ENCODE data around the gene DUSP18.
"Not testable (repeated sequence)": the region's sequence is repeated elsewhere in the genome, so short reads cannot be mapped to it uniquely, and the experiment has no call there.

The DUSP18 gene

GRCh38 chr22:30636226-30637077 lies 31.2 kb downstream of the DUSP18 start:
- DNase-seq = no peak

DNA sequence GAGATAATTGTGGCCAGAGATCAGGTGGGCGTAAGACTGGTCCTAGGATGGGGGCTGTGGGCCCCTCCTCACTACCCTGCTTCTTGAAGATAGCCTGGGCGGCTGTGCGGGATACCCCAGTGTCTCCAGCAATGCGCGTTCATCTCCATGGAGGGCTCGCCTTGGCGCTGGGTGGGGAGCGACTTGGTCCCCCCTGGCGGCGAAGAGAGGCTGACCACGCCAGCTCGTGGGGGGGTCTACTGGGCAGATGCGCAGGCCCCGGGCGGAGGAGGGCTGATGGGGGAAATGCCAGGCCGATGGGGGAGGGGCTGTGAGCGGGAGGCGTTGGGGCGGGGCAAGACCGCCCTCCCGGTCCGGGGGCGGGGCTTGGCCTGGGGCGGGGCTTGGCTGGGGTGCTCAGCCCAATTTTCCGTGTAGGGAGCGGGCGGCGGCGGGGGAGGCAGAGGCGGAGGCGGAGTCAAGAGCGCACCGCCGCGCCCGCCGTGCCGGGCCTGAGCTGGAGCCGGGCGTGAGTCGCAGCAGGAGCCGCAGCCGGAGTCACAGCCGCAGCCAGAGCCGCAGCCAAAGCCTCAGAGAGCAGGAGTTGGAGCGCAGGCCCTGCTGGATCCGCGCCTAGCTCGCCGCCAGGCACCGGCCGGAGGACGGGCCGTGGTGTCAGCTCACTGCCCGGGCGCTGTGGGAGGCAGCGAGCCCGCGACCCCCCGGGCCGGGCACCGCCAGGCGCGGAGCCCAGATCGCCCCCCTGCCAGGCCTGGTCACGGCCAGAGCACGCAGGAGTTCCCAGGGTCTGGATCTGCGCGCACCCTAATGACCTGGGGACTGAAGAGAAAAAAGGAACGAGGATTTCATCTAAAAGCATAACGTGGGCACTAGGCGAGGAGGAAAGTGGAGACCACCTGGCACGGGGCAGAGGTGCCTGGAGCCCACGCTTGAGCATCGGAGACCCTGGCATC lies 32.1 kb downstream of the DUSP18 start, which contains the start of gene SLC35E4:
Gene SLC35E4 (plus strand): TSS at position 509 of the 953 bp plus-strand sequence. CDS start 670 bp downstream, outside the sequence.
- peak; percentile 66 to 70 for DNase-seq

- DNase-seq = peak; percentile 48 to 54
These were observed 33.0 kb downstream of the DUSP18 start for GRCh38 chr22:30634471-30635233.

DNA sequence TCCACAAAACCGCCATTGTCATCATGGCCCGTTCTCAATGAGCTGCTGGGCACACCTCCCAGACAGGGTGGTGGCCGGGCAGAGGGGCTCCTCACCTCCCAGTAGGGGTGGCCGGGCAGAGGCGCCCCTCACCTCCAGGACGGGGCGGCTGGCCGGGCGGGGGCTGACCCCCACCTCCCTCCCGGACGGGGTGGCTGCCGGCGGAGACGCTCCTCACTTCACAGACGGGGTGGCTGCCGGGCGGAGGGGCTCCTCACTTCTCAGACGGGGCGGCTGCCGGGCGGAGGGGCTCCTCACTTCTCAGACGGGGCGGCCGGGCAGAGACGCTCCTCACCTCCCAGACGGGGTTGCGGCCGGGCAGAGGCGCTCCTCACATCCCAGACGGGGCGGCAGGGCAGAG lies 36.2 kb downstream of the DUSP18 start:
- DNase-seq = not testable (repeated sequence)

GRCh38 chr22:30628491-30628890 lies 39.2 kb downstream of the DUSP18 start:
- no peak for DNase-seq

DNA sequence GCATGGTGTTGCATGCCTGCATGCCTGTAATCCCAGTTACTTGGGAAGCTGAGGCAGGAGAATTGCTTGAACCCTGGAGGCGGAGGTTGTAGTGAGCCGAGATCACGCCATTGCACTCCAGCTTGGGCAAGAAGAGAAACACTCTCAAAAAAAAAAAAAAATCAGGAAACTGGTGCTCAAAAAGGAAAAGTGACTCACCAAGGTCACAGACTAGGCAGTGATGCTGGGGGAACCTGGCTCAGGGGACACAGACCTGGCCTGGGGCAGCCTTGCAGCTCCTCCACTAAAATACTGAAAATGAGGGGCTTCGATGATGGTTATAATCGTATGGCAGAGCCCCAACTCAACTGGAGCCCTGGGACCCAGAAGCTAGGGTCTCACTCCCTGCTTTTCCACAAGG lies 40.2 kb downstream of the DUSP18 start:
- no peak for DNase-seq

DNA sequence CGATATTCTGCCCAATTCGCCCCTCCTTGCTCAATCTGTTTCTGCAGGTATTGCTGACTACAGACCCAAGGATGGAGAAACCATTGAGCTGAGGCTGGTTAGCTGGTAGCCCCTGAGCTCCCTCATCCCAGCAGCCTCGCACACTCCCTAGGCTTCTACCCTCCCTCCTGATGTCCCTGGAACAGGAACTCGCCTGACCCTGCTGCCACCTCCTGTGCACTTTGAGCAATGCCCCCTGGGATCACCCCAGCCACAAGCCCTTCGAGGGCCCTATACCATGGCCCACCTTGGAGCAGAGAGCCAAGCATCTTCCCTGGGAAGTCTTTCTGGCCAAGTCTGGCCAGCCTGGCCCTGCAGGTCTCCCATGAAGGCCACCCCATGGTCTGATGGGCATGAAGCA lies 41.3 kb downstream of the DUSP18 start:
- no peak for DNase-seq

- DNase-seq = not testable (repeated sequence)
These were observed 47.8 kb downstream of the DUSP18 start for GRCh38 chr22:30619909-30620308.

- no peak for DNase-seq
These were observed 49.9 kb downstream of the DUSP18 start for GRCh38 chr22:30617819-30618218.

DNA sequence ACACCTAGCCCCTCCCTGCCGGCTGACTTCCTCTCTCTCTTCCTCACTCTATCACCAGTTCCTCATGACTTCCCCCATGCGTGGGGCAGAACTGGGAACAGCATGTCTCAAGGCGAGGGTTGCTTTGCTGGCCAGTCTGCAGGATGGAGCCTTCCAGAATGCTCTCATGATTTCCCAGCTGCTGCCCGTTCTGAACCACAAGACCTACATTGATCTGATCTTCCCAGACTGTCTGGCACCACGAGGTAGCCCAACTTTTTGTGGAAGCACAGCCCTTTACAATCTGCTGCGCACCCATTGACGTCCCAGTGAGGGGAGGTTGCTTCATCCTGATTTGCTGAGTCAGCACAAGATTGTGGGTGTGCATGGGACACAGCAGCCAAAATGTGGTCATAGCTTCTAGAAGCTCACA lies 52.1 kb downstream of the DUSP18 start:
- DNase-seq = no peak

DNA sequence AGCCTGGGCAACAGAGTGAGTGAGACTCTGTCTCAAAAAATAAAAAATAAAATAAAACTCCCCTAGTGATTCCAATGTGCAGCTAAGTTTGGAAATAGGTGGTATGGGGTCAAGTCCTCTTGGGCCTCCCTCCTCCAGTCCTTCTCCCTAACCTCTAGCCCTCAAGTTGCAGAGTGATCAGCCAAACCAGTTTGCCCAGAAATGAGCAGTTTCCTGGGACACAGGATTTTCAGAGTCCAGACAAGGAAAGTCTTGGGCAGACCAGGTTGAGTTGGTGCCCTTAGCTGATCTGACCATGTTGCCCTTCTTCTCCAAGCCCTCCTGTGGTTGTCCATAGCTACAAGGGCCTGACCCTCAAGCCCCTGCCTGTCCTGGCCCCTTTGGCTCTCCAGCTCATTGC lies 52.8 kb downstream of the DUSP18 start:
- DNase-seq = no peak

- no peak for DNase-seq
These were observed 53.4 kb downstream of the DUSP18 start for GRCh38 chr22:30614268-30614667.

GRCh38 chr22:30612789-30613188 lies 54.9 kb downstream of the DUSP18 start:
- no peak for DNase-seq

All from NCI-H2081 (cell line).